ENCODE measurements around the gene KMT2E.
"Not testable (repeated sequence)": the region's sequence is repeated elsewhere in the genome, so short reads cannot be mapped to it uniquely, and the experiment has no call there.

The KMT2E gene, protein sequence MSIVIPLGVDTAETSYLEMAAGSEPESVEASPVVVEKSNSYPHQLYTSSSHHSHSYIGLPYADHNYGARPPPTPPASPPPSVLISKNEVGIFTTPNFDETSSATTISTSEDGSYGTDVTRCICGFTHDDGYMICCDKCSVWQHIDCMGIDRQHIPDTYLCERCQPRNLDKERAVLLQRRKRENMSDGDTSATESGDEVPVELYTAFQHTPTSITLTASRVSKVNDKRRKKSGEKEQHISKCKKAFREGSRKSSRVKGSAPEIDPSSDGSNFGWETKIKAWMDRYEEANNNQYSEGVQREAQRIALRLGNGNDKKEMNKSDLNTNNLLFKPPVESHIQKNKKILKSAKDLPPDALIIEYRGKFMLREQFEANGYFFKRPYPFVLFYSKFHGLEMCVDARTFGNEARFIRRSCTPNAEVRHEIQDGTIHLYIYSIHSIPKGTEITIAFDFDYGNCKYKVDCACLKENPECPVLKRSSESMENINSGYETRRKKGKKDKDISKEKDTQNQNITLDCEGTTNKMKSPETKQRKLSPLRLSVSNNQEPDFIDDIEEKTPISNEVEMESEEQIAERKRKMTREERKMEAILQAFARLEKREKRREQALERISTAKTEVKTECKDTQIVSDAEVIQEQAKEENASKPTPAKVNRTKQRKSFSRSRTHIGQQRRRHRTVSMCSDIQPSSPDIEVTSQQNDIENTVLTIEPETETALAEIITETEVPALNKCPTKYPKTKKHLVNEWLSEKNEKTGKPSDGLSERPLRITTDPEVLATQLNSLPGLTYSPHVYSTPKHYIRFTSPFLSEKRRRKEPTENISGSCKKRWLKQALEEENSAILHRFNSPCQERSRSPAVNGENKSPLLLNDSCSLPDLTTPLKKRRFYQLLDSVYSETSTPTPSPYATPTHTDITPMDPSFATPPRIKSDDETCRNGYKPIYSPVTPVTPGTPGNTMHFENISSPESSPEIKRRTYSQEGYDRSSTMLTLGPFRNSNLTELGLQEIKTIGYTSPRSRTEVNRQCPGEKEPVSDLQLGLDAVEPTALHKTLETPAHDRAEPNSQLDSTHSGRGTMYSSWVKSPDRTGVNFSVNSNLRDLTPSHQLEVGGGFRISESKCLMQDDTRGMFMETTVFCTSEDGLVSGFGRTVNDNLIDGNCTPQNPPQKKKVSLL (N-terminal part only)

DNA sequence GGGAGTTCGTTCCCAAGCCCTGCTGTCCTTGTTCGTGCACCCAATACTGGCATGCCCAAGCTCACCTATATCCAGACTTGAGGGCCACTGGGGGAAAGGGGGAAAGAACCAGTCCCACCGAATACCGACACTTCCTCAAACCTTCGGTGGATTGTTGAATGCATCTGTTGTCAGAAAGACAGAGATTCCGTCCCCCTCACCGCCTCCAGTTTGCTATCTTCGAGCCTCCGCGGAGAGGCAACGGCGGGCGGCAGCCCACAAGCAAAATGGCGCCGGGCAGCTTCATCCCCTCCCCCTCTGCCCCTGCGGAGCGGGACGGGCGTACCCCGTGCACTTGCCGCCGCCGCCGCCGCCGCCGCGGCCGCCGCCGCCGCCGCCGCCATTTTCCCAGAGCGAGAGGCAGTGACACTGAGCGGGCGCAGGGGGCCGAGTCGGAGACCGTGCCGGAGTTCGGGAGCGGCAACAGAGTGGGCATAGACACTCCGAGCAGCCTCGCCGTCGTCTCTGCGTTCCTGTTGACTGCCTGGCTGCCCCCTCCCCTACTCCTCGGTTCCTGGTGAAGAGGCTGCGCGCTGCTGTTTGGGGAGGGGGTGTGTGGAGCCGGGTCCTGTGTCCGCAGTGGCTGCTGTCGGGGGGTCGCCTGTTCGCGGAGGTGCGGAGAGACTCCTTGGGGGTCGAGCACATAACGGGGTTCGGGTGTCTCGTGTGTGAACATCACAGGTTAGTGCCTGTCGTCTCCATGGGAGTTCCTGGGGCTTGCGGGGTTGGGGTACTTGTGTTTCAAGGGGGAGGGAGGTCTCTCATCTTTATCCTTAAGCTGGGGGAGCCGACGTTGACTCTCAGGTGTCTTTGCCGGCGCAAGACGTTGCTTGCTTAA lies at the start of gene KMT2E:
Gene KMT2E, plus strand, starts transcription at position 390 of the 877 bp plus-strand sequence. CDS start 26,748 bp downstream, outside the sequence.
- DNase-seq = peak; percentile 77 to 97

DNA sequence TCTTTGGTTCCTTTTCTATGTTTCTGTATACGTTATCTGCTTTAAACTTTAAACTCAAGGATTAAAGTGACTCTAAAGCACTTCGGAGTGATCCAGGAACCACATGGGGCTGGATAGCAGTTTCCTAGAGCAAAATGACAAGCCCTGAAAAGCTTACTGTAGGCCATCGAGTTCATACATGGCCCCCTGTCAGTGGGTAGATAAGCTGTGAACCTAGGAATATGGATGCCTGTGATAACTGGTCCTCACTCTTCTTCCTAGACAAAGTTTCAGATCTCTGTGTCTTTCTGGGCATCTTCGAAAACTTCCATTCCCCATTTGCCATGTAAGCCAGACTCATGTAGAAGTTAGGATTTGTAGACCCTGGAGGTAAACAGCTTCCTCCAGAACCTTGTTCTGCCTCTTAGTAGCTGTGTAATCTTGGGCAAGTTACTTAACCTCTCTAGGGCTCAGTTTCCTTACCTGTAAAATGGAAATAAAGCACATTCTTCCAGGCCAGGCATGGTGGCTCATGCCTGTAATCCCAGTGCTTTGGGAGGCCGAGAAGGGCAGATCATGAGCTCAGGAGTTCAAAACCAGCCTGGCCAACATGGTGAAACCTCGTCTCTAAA lies 49.3 kb upstream of the KMT2E start:
- no peak for DNase-seq

DNA sequence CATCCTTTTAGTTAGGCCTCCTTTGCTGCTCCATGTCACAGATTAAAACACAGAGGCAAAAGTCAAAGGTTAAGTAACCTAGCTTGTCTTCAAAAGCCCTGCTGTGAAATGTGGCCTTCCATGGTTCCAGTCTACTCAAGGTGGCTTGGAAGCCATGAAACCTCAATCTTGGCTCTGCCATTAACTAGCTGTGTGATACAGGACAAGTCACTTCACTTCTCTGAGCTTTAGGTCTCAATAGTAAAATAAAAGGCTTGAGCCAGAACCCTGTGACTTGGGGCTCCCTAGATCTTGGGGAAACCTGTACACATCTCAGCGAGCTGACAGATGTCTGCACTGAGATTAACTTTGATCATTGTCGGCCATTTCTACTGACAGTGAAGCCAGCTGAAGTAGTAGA lies 48.0 kb upstream of the KMT2E start:
- DNase-seq = no peak

DNA sequence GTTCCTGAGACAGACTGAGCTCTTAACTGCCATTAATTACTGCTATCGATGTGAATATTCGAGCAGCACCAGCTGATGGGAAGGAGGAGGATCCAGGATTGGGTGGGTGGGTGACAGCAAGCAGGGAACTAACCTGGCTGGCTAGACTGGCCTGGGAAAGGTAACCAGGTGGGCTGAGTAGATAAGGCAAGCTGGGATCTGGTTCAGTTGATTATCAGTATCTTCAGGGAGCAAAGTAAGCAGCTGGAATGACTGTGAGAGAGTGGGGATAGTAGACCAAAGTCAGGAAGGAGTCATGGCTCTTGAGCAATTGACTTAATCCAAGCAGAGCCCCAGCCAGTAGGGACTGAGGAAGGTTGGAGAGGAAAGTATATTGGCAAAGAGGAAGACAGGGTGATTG lies 46.9 kb upstream of the KMT2E start:
- no peak for DNase-seq

DNA sequence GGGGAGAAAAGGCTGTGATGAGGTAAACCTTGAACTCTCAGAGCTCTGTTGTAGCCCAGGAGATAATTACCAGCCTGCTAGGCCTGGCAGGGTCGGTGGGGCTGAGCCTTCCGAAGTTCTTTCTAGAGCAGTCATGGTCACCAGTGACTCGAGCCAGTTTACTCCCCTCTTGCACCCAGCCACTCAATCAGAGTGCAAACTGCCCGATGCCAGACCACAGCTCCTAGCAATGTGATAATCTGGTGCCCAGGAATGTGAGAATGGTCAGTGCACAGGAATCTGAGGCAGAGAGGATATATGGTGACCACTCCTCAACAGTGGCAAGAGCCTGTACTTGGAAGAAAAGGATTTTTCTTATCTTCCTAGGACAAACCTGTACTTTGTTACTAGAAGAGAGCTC lies 46.4 kb upstream of the KMT2E start:
- DNase-seq = no peak

DNA sequence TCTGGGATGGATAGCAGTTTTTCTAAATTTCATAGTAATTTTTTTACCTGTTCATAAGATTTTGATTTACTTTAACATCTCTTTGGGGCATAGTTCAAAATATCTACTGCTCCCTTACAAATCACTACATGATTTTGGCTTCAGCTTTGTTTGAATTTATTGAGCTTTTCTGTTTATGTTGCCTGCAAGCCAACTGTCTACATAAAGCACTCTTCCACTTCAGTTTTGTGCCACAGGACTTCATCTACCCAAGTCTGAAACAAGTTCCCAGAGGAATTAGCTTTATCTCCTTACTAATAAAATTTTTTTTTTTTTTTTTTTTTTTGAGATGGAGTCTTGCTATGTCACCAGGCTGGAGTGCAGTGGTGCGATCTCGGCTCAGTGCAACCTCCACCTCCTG lies 45.4 kb upstream of the KMT2E start:
- DNase-seq = no peak

DNA sequence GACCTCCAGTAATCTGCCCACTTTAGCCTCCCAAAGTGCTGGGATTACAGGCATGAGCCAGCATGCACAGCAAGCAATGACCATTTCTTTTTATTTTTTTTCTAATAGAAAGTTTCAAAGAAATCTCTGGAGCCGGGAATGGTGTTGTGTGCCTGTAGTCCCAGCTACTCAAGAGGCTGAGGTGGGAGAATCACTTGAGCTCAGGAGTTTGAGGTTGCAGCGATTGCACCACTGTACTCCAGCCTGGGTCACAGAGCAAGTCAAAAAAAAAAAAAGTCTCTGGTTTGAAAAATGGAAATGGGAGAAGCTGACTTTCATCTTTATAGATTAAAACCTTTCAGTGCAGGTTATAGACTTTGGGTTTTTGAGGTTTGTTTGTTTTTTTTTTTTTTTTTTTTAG lies 44.8 kb upstream of the KMT2E start:
- no peak for DNase-seq

DNA sequence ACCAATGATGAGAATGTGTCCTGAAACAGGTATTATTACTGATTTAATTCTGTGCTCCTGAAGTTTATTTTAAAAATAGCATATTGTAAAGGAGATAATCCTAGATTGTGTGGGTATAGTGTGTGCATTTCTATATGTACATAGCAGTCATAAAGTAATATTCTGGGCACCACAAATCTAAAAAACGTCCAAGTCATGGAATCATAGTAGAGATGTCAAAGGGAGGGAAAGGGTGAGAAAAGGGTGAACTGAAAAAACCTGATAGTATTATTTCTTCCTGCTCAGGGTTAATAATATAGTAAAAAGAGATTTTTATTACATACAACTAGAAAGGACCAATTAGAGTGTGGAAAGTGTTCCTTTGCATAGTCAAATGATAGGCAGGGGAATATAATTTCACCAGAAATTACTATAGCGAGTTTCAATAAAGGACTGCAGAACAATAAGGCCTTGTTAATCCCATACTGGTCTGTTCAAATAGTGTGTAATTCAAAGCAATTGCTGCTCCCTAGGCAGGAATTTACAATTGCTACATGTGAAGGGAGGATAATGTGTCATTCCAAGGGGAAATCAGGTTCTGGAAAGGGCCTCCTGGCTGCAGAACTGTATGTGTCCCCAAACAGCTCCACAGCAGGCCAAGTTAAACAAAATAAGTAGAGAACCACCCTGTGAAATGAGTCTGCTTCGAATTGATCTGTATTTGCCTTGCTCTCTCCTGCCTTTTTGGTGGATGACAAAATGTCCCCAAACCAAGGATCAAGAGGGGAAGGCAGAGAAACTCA lies 42.5 kb upstream of the KMT2E start:
- no peak for DNase-seq

DNA sequence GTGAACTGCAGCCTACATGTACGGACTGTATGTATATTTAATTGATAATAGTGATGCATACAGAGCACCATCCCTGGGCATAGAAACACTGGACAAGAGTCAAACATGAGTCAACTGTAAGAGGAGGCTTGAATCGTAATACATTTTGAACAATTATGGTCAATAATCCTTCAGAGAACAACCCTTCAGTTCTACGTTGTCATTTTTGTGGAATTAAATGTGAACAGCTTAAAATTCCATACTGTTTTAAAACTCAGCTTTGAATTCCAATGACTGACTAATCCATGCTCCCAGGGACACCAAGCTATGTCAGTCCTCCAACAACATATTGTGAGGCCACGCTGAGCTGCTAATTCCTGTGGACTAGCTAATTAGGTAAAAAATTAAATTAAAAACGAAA lies 41.5 kb upstream of the KMT2E start:
- DNase-seq = no peak

DNA sequence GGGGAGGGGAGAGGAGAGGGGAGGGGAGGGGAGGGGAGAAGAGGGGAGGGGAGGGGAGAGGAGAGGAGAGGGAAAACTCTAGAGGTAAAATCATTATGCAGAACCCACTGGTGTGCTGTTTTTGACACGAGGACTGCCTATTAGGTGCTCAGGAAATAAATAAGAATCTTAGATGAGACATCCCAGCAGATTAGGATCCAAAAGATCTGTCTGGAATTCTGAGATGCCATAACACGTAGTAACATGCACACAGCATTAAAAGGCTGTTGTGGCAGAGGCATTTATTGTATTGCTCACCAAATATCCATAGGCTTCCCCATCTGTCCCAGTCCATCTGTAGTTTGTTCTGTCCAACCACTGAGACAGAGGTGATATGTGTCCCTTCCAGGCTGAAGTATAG lies 40.8 kb upstream of the KMT2E start:
- no peak for DNase-seq

DNA sequence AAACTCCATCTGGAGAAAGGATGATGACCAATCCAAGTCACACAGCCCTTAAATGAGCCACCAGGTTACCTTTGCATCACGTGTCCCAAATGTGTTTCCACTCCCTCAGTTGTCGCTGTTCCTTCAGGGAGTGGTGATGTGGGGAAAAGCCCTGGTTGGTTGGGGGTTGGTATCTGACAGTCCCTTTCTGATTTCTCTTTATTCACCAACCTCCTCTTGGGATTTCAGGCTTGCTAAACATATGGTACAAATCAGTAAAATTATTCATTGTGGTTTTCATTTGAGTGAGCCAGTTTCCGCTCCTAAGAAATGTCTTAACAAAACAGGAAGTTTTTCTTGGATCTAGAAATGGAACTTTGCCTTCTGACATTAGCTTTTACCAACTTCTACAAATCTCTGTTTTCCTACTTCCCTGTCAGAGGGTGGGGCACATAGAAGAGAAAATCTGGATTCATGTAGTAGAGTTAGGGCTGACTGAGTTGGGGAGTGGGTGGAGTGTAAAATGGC lies 40.0 kb upstream of the KMT2E start:
- no peak for DNase-seq

DNA sequence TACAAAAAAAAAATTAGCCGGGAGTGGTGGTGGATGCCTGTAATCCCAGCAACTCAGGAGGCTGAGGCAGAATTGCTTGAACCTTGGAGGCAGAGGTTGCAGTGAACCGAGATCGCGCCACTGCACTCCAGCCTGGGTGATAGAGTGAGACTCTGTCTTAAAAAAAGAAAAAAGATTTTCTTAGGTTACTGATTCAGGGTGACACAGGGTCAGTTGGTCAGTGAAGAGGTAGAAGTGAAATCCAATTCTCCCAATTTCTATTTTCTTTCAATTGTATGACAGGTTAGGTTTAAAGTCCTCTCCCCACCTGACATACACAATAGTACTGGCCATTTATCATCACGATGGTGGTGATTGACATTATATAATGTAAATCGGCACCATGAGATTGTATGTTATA lies 38.5 kb upstream of the KMT2E start:
- DNase-seq = not testable (repeated sequence)

DNA sequence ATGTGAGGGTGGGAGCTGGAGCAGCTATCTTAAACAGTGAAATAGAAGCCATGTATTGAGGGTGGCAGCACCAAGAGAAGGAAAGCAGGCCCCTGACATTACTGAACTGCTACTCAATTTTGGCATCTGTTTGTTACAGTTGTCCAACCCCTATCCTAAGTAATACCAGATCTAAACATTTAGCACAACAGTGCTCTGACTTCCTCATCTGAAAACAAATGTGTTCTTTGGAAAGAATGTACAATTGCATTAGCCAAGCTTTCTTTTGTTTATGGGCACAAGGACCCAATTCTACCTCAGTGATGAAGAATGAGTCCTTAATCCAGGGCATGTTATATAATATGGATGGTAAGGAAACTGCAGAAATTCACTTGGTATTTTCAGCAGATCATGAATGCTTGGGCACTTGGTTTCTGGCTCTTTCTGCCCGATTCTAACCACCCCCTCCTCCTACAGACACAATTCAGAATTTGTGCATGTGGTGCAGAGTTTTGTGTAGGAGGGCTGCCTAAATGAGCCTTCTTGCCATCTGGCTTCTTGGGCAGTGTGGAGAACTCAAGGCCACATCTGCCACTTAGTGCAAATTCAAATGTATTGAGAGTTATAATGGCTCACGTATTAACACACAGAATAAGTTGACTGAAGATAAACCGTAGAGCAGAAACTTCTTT lies 36.9 kb upstream of the KMT2E start:
- DNase-seq = no peak

DNA sequence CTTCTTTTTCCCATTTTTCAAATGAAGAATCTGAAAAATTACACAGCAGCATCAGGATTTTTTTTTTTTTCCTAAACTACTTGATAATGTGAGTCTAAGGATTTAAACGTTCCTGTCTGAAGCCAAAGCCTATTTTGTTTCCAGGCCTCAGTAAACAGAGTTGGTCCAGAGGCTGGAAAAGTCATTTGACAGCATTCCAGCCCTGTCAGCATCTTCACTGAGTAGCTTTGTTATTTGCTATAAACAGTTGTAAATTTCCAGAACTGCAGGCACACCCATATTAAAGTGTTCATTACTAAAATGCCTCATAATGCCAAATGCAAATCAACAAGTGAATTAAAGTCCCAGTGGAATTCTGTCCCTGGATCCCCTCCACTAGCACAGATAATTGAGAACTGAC lies 35.5 kb upstream of the KMT2E start:
- no peak for DNase-seq

DNA sequence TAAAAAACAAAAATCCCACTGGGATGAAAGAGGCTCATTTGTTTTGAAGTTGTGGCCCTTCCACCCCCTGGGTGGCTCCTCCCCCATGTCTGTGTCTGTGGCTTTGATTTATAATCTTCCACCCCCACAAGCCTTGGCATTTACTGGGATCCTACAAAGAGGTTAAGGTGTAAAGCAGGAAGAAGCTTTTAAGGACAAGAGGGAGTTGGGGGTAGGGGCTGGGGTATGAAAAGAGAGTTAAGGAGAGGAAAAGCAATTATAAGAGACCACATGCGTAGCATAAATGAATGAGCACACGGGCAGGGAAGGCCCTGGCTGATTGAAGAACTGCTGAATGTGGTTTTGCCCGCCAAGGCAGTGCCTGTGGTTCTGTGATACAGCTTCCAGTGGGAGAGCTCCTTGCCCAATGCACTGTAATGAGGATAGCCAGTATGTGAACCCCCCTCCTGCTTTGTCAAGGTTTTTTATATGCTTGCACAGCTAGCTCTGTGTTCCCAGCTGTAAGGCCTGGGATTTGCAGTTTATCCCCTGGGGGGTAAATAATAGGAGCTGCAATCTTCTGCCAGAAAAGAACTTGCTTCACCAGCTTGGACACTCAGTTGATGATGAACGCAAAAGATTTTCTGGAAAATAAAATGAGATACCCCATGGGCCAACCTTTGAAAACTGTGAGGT lies 34.7 kb upstream of the KMT2E start:
- no peak for DNase-seq

DNA sequence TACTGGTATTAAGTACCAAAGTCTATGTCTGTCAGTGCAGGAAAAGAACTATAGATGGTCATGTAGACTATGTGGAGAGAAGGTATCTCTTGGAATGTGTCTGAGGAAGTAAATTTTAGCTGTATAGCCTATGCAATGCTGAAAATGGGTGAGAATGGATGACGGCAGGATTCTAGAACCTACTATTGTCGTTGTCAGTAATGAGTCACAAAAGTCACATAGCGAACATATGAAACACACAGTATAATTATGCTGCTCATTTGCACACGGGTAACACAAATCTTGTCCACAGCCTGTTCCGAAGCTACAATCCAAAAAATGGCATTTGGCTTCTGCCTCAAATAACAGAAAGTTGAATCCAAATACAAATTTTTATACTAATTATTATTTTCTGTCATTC lies 33.6 kb upstream of the KMT2E start:
- no peak for DNase-seq

DNA sequence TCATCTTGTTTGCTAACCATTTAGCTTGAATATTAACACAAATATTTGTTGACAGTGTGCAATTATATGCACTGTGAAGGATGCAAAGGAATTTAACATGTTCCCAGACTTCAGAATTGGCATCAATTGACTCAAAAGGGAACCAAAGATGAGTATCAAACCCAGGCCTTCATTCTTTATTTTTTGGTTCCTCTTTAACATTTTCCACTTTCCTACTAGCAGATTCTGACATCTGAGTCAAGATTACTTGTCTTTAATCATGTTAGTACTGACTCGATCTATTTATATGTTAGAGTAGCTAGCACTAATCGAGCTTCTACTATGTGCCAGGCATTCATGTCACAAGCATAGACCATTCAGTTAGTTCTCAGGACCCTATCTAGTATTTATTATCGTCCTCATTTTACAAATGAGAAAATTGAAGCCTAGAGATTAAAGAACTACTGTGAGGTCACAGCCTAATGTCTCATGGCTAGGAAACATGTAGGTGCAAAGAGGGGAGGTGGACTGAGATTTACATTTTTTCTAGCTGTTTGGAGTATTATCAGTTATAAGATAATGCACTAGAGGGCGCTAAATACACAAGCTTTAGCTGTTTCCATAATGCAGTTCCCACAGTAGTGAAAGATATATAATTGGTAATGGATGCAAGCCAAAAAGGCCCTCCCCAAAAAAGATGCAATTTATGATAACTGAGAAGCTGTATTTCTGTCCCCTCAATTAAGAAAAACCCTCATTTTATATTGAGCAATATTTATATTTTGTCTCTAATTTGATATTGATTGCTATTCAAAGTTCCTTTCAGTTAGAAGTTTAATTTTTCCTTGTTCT lies 32.9 kb upstream of the KMT2E start:
- DNase-seq = peak in 1 of 2 donors; percentile 44

DNA sequence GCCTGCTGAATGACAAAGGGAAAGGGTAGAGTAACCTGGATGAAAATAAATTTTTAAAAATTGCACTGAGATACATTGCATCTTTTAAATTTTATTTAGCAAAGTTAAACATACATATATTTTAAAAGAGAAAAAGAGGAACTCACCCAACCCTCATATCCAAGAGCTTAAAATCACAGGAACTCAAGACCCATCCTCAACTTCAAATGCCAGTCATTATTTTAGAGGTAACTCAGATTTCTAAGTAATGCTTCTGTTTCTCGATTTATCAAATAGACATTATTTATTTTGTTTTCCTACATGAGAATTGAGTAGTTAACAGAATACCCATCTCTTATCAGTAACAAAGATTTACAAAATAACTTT lies 32.4 kb upstream of the KMT2E start:
- DNase-seq = no peak

All from bone marrow (tissue), 2 donors.